Measurements from ENCODE around the gene CACNA1C. TPM values are rescaled to one million over a fixed set of nuclear protein-coding genes. Genes with fewer than 3 reads are reported as not detected.

Gene CACNA1C
- total RNA-seq, 2 experiments from 2014 or later: 0.05 to 0.08 TPM

DNA sequence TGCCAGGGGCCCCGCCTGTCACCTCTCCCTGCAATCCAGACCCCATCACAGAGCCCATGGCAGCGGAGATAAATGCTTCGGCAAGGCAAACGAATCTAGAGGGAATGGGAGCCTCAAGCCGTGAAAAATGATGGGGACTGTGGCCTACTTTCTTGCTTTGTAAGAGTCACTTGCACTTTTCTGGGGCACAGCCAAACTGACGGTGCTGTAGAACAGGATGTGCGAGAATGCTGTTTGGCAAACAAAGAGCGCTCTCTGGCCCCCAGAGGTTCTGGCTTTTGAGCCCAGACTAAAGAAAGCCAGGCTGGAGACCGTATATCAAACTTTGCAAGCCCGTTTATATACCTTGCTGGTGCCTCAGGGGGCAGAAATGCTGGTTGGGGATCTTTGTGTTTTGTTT is 108.7 kb downstream of the CACNA1C start:
- Mint-ChIP-seq H3K36me3 (ENCODE audit: low read depth) (no peaks in the 10 kb centered on the region), H3K27me3 (peaks cover 11% of the 10 kb centered on the region), H3K4me1 (ENCODE audit: low read depth) (no peaks in the 10 kb centered on the region), H3K4me3 (no peak overlapping the region), H3K27ac (no peak overlapping the region), H3K9me3 (peaks cover 4% of the 10 kb centered on the region)
- CTCF ChIA-PET: no interaction called here
- intact Hi-C loops (cut with DNase I, micrococcal nuclease): no loop called here
- no peak overlapping the region for H3K27ac ChIP-seq (ENCODE audit: low read depth in 1 of 2, low read length in 2 of 2)
- TF ChIP-seq, protein P1, sequence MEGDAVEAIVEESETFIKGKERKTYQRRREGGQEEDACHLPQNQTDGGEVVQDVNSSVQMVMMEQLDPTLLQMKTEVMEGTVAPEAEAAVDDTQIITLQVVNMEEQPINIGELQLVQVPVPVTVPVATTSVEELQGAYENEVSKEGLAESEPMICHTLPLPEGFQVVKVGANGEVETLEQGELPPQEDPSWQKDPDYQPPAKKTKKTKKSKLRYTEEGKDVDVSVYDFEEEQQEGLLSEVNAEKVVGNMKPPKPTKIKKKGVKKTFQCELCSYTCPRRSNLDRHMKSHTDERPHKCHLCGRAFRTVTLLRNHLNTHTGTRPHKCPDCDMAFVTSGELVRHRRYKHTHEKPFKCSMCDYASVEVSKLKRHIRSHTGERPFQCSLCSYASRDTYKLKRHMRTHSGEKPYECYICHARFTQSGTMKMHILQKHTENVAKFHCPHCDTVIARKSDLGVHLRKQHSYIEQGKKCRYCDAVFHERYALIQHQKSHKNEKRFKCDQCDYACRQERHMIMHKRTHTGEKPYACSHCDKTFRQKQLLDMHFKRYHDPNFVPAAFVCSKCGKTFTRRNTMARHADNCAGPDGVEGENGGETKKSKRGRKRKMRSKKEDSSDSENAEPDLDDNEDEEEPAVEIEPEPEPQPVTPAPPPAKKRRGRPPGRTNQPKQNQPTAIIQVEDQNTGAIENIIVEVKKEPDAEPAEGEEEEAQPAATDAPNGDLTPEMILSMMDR (IDR thresholded peaks at IDR 0.05): no peak
- H3K4me3 ChIP-seq (ENCODE audit: low read length): no peak overlapping the region
- ATAC-seq (ENCODE audit: poor library complexity) (no peak), DNase-seq (no peak)
- POLR2A ChIA-PET: no interaction called here
- peaks cover under 1 to 6% of the 10 kb centered on the region in 2 experiments for H3K9me3 ChIP-seq (ENCODE audit: control insufficient read depth in 1 of 2, insufficient read depth in 1 of 2, low read length in 2 of 2)
- H3K4me1 ChIP-seq (ENCODE audit: insufficient read depth, low read length): no peaks in the 10 kb centered on the region
- H3K36me3 ChIP-seq (ENCODE audit: insufficient read depth, low read length): no peaks in the 10 kb centered on the region
- H3K27me3 ChIP-seq (ENCODE audit: control insufficient read depth in 1 of 2, insufficient read depth in 2 of 2, low read length in 2 of 2): peaks cover 0 to 3% of the 10 kb centered on the region in 2 experiments

DNA sequence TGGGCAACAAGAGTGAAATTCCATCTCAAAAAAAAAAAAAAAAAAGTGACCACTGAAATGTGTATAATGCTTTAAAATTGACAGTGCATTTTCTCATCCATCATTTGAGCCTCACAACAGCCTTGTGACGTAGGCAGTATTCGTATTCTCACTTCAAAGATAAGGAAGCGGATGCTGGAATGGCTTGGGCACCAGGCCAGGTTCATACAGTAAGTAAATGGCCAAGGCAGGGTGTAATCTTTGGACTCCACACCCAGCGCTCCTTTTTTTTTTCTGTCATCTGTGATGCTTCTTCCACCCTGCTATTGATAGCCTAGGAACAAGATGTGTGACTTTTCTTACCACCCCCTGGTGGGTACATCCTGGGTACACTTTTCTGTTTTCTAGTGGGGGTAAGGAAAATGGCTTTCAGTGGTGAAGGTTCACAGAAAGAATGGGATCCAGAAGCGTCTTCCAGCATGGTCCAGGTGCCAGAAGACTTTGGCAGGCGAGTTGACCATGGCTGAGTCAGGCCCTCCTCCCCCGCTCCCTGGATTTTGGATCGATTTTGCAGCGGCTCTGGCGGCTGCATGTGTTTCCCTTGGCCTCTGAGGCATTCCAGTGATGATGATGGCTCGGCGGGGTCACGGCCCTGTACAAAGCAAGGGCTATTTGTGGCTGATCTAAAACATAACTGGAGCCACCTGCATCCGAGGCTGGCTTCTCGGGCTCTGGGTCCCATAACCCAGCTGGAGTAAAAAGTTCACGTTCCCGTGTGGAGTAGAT is 110.6 kb downstream of the CACNA1C start:
- H3K9me3 Mint-ChIP-seq: peaks cover 21% of the 10 kb centered on the region
- H3K27me3 ChIP-seq (ENCODE audit: control insufficient read depth in 1 of 2, insufficient read depth in 2 of 2, low read length in 2 of 2): peaks cover 0 to 4% of the 10 kb centered on the region in 2 experiments
- H3K27me3 Mint-ChIP-seq: peaks cover 11% of the 10 kb centered on the region
- no peak overlapping the region for H3K4me3 ChIP-seq (ENCODE audit: low read length)
- H3K36me3 ChIP-seq (ENCODE audit: insufficient read depth, low read length): no peaks in the 10 kb centered on the region
- intact Hi-C loops (cut with DNase I, micrococcal nuclease): no loop called here
- no peak overlapping the region for H3K27ac ChIP-seq (ENCODE audit: low read depth in 1 of 2, low read length in 2 of 2)
- no peaks in the 10 kb centered on the region for H3K4me1 ChIP-seq (ENCODE audit: insufficient read depth, low read length)
- no peaks in the 10 kb centered on the region for H3K36me3 Mint-ChIP-seq (ENCODE audit: low read depth)
- POLR2A ChIA-PET: no interaction called here
- CTCF ChIA-PET: no interaction called here
- H3K9me3 ChIP-seq (ENCODE audit: control insufficient read depth in 1 of 2, insufficient read depth in 1 of 2, low read length in 2 of 2): peaks cover 4 to 25% of the 10 kb centered on the region in 2 experiments
- DNase-seq: no peak
- no peak for ATAC-seq (ENCODE audit: poor library complexity)
- TF ChIP-seq, protein P1 (IDR thresholded peaks at IDR 0.05): no peak
- H3K27ac Mint-ChIP-seq: no peak overlapping the region
- no peaks in the 10 kb centered on the region for H3K4me1 Mint-ChIP-seq (ENCODE audit: low read depth)
- H3K4me3 Mint-ChIP-seq: no peak overlapping the region

DNA sequence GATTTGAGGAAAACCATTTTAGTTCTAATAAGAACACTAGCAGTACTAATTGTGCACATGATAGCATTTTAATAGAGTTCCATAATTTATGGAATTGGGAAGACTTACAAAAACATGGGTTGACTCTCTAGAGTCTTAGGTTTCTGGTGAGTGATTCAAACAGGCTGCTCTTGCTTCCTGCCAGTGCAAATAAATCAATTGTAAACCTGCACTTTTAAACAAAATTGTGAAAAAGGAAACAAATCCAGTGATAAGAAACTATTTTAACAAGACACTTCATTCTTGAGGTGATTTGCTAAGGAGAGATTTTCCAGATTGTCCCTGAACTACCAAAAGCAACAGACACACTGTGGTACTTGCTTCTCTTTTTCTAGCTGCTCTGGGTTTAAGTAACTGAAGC is 112.2 kb downstream of the CACNA1C start:
- Histone ChIP-seq H3K27me3 (ENCODE audit: control insufficient read depth in 1 of 2, insufficient read depth in 2 of 2, low read length in 2 of 2) (peaks cover 0 to 5% of the 10 kb centered on the region in 2 experiments), H3K27ac (ENCODE audit: low read depth in 1 of 2, low read length in 2 of 2) (no peak overlapping the region), H3K4me3 (ENCODE audit: low read length) (no peak overlapping the region), H3K4me1 (ENCODE audit: insufficient read depth, low read length) (no peaks in the 10 kb centered on the region), H3K36me3 (ENCODE audit: insufficient read depth, low read length) (no peaks in the 10 kb centered on the region), H3K9me3 (ENCODE audit: control insufficient read depth in 1 of 2, insufficient read depth in 1 of 2, low read length in 2 of 2) (peaks cover 4 to 26% of the 10 kb centered on the region in 2 experiments)
- DNase-seq (no peak), ATAC-seq (ENCODE audit: poor library complexity) (no peak)
- Mint-ChIP-seq H3K36me3 (ENCODE audit: low read depth) (no peaks in the 10 kb centered on the region), H3K4me1 (ENCODE audit: low read depth) (no peaks in the 10 kb centered on the region), H3K9me3 (peaks cover 21% of the 10 kb centered on the region), H3K4me3 (no peak overlapping the region), H3K27ac (no peak overlapping the region), H3K27me3 (peaks cover 11% of the 10 kb centered on the region)
- ChIA-PET POLR2A (no interaction called here), CTCF (no interaction called here)
- intact Hi-C loops (cut with DNase I, micrococcal nuclease): no loop called here
- TF ChIP-seq, protein P1 (IDR thresholded peaks at IDR 0.05): no peak

Measured in CD4-positive, alpha-beta T cell (primary cell).